Activated CD4-positive, alpha-beta T cell treated with anti-CD3 and anti-CD28 coated beads, Interleukin-2, amount 50 U/mL, for 24 hours (primary cell): ENCODE data around the gene TMBIM4.

Source experiments
- DNase-seq, 2 donors: peaks; one replicate each; pipeline ENCODE4 v3.0.0-alpha.2; 2020; ENCODE audit warnings: low read depth in 1 of 2, low spot score in 1 of 2

TMBIM4 gene

DNA sequence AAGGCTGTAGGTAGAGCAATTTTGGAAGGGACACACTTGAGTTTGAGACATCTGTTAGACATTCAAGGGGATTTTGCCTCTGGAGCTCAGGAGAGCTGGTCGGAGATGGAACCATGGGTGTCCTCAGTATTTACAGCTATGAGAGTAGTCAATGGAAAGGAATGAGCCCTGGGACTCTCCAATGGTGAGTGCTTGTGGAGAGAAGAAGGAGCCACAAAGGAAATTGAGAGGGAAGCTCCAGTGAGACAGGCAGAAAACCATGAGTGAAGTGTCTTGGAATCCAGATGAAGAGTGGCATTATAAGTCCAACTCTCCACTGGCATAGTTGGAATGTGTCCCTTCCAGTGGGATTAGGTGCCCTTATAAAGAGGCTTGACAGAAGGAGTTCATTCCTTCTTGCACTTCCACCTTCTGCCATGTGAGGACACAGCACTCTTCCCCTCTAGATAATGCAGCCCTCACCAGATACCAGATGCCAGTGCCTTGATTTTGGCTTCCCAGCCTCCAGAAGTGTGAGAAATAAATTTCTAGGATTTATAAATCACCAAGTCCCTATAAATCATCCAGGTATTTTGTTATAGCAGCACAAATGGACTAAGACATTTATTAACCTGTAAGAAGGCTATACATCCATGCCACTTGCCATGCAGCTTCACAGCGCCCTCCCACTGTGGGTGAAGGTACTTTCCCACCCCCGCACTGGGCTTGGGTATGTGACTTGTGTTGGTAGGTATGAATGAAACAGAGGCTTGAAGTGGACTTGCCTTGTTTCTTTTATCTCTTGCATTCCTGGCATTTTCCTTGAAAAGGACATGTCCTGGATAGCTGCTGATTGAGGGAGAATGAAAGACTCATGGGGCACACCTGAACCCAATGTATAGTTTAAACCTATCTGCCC is 66.5 kb downstream of the TMBIM4 start:
- DNase-seq: no peak

DNA sequence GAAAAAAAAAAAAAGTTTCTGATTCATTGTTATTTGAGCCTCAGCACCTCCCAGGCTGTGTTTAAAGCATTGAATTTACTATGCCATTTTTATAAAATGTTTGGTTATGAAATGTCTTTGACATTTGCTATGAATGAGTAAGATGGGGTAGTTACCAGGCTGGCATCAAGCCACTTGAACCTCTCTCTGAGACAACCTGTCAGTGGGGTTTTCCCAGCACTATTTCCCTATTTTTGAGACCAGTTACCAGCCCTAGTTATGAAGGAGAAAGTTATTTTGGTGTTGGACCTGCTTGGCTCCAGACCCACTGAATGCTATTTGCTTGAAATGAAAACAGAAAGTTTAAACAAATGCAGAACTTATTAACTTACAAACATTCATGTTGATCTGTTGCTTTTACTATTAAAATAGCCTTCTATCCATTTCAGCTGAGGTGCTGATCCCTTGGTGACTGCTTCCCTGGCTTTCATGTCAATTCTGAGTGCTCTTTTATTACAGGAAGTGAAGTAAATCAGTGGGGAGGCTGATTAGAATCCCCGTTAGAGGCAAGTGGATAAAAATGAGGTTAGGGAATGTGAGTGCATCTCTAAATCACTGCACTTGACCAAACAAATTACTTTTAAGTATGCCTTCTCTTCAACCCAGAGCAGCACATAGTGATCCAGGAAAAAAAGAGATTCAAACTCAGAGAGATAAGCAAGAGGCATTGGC is 77.1 kb downstream of the TMBIM4 start:
- DNase-seq: no peak

DNA sequence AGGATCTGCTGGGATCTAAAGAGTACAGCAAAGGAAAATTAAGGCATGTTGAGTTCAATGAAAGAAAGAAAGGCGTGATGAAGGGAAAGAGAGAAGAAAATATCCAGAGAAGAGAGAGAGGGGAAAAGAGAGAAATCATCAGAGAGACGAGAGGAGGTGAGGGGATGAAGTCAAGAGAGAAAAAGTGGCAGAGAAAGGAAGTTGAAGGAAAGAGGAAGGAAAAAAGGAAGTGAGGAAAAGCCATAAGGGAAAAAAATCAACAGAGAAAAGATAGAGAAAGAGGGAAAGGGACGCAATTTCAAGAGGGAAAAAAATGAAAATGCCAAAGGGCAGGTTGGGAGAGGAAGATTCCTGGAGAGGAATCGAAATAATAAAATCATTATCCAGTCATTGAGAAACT is 79.6 kb downstream of the TMBIM4 start:
- no peak for DNase-seq

DNA sequence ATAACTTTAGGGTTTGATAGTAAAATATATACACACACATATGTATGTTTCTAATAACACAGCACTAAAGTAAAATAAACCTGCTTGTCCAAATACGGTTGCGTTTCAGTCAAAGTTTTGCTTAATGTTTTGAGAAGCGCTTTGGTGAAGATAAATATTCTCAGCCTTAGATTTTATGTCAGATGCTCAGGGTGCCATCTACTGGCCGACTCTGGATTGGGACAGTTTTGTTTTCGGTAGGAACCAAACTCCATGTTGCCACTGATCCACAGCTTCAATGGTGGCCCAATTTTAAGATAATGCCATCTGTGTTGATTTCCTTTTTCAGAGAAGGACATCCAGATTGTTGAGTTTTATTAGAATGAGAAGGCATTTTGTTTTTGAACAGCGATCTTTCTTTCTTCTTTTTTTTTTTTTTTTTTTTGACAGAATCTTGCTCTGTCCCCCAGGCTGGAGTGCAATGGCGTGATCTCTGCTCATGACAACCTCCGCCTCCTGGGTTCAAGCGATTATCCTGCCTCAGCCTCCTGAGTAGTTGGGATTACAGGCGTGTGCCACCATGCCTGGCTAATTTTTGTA is 82.3 kb downstream of the TMBIM4 start:
- DNase-seq: peak; percentile 6 to 26

DNA sequence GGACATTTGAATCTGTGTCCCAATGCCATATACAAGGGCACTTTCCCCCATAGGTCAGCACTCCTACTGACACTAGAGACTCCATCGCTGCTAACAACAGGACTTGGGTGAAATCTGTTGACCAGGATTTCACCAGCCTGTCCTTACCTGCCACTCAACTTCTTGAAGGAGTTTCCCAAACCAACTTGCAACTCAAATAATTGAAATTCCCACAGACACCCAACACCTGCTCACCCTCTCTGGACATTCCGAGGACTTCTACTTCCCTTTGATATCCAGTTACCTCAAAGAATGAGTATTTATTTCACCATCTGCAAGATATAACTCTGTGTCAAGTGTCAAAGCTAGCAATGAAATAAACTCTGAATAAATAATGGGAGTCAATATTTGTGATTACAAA is 83.8 kb downstream of the TMBIM4 start:
- no peak for DNase-seq
